Uterine smooth muscle cell (primary cell): ENCODE measurements around the gene CXorf51B. TPM values are rescaled to one million over a fixed set of nuclear protein-coding genes. Genes with fewer than 3 reads are reported as not detected.

Experiments used
- total RNA-seq: library from RNA; depleted of rRNA; stranded (reverse); fragments of >200 nt; gene quantifications from 2 replicates; pipeline ENCODE4 v1.2.3, GENCODE V29; 2014

The CXorf51B gene
- total RNA-seq = not detected in 2 replicates

DNA sequence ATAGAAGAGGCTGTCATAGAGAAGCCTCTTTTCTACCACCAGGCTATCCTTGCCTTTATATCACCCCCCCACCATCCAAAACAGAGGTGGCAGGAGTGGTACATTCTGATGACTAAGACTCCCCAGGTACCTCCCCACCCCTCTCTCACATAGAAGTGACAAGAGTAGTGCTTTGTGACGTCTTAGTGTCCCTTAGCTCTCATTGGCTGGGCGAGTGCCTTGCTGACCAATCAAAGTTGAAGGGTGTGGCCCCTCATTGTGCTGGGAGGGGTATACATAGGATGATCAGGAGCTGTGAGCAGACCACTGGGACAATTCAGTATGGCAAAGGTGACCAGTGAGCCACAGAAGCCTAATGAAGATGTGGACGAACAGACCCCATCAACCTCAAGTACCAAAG lies at the start of gene CXorf51B:
TSS of gene CXorf51B (plus strand) at position 301 of the 400 bp plus-strand sequence. CDS start at position 322, 21 bp downstream.

DNA sequence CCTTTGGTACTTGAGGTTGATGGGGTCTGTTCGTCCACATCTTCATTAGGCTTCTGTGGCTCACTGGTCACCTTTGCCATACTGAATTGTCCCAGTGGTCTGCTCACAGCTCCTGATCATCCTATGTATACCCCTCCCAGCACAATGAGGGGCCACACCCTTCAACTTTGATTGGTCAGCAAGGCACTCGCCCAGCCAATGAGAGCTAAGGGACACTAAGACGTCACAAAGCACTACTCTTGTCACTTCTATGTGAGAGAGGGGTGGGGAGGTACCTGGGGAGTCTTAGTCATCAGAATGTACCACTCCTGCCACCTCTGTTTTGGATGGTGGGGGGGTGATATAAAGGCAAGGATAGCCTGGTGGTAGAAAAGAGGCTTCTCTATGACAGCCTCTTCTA lies 5.1 kb downstream of the CXorf51B start, which contains the start of gene CXorf51A:
TSS of gene CXorf51A (minus strand) at position 101 of the 400 bp plus-strand sequence. CDS start at position 80, 21 bp downstream.

Other genes with a start within 250 kb of the CXorf51B start
- not detected in 2 replicates for gene CXorf51A, start 5.0 kb downstream of the CXorf51B start, total RNA-seq